KOPT-K1 (cell line): Measurements from ENCODE around the gene LGALS13.

ENCODE experiments used
- H3K27ac ChIP-seq: fragments of 200-600 bp; sonication (generic); 2 replicates; pipeline ENCODE4 v1.5.1; 2016; ENCODE audit warnings: antibody characterized with exemption, mild to moderate bottlenecking, low read depth, low read length; ENCODE audit not compliant: poor library complexity, severe bottlenecking
- H3K36me3 ChIP-seq: fragments of 200-600 bp; sonication (generic); 2 replicates; pipeline ENCODE4 v1.5.1; 2017; ENCODE audit warnings: antibody characterized with exemption, mild to moderate bottlenecking, low read length, moderate library complexity; ENCODE audit not compliant: insufficient read depth
- H3K9me3 ChIP-seq: fragments of 200-600 bp; sonication (generic); 2 replicates; pipeline ENCODE4 v1.5.1; 2017; ENCODE audit warnings: antibody characterized with exemption, low read length, mild to moderate bottlenecking; ENCODE audit not compliant: insufficient read depth, poor library complexity, severe bottlenecking

The LGALS13 gene

DNA sequence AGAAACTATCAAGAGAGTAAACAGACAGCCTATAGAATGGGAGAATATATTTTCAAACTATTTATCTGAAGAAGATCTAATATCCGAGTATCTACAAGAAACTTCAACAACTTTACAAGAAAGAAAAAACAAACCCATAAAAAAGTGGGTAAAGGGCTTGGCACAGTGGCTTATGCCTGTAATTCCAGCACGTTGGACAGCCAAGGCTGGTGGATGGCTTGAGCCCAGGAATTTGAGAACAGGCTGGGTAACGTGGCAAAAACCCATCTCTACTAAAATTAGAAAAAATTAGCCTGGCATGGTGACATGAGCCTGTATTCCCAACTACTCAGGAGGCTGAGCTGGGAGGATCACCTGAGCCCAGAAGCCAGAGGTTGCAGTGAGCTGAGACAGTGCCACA lies 45.6 kb downstream of the LGALS13 start:
- no peaks in the 10 kb centered on the region for H3K9me3 ChIP-seq
- H3K27ac ChIP-seq, result no peak overlapping the region
- no peaks in the 10 kb centered on the region for H3K36me3 ChIP-seq

DNA sequence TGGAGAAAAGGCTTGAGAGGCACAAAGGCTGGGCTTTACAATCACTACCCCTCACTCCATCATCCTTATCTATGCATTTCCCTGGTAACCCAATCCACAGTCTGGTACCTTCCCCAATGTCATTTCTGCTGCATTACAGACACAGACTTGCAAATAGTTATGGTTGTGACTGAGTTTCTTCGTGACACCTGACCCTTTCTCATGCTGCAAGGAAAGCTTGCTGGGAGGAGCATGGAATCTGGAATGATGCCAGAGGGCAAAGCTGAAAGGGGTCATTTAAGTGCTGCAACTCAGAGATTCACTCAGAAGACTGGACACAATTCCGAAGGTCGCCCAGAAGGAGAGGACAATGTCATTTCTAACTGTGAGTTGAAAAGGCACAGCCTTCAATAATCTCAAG lies 53.3 kb downstream of the LGALS13 start, which contains the start of gene LGALS16:
LGALS16 (plus strand) TSS at position 301 of the 400 bp plus-strand sequence; CDS start at position 350, 49 bp downstream.
- no peaks in the 10 kb centered on the region for H3K9me3 ChIP-seq
- H3K36me3 ChIP-seq, result no peaks in the 10 kb centered on the region
- no peak within 1 kb of the TSS for H3K27ac ChIP-seq
